Breast epithelium (tissue), 4 donors: ENCODE data around the gene GNG8. TPM values are rescaled to one million over a fixed set of nuclear protein-coding genes. Genes with fewer than 3 reads are reported as not detected.

Experiments used
- DNase-seq, 2 donors: peaks; one replicate each; pipeline ENCODE4 v3.0.0-alpha.2; 2019; ENCODE audit warnings: low spot score in 2 of 2
- H3K27ac ChIP-seq, 2 donors: fragments of 200-600 bp; sonication (generic) in 1 of 2; one replicate each; pipeline ENCODE4 v1.5.1; 2016 to 2019; ENCODE audit warnings: mild to moderate bottlenecking in 1 of 2
- H3K27me3 ChIP-seq, 2 donors: fragments of 200-600 bp; sonication (generic) in 1 of 2; one replicate each; pipeline versions ENCODE4 v1.5.1 to v1.6.0; 2017 to 2019; ENCODE audit warnings: control low read depth in 1 of 2, mild to moderate bottlenecking in 1 of 2
- H3K36me3 ChIP-seq: fragments of 200-600 bp; one replicate; pipeline ENCODE4 v1.5.1; 2019
- H3K4me1 ChIP-seq, 2 donors: fragments of 200-600 bp; sonication (generic); one replicate each; pipeline ENCODE4 v1.5.1; 2016 to 2019; ENCODE audit warnings: control low read depth in 1 of 2
- H3K4me3 ChIP-seq, 3 donors: fragments of 200-600 bp; sonication (generic); 1 replicate in 2 of 3; 2 replicates in 1 of 3; pipeline ENCODE4 v1.5.1; 2016 to 2019; ENCODE audit warnings: mild to moderate bottlenecking in 3 of 3, moderate library complexity in 2 of 3
- H3K9me3 ChIP-seq, 2 donors: fragments of 200-600 bp; sonication (generic) in 1 of 2; one replicate each; pipeline ENCODE4 v1.5.1; 2016 to 2019; ENCODE audit warnings: control low read depth in 1 of 2
- CTCF ChIP-seq, 3 donors: fragments of 450-650 bp; IDR thresholded peaks; one replicate each; pipeline ENCODE4 v1.5.1; 2016 to 2017; ENCODE audit warnings: antibody characterized with exemption in 3 of 3, mild to moderate bottlenecking in 3 of 3, moderate library complexity in 3 of 3
- POLR2A ChIP-seq: fragments of 450-650 bp; IDR thresholded peaks from one replicate; pipeline ENCODE4 v1.6.1; 2016; ENCODE audit warnings: antibody characterized with exemption, mild to moderate bottlenecking, moderate library complexity
- POLR2AphosphoS5 ChIP-seq, 3 donors: sonication (generic); formaldehyde crosslinking; IDR thresholded peaks; one replicate each; pipeline ENCODE4 v1.6.1; 2017; ENCODE audit warnings: antibody characterized with exemption in 3 of 3
- intact Hi-C: fragments of 100-400 bp; cut with DNase I; formaldehyde crosslinking; loops from one replicate; pipeline ENCODE4 v1.15.1; 2023; ENCODE audit warnings: low total_unique reads
- total RNA-seq, 3 donors: library from RNA; depleted of rRNA; stranded (reverse); fragments of >200 nt; gene quantifications; one replicate each; pipeline ENCODE4 v1.1.0, GENCODE V29; 2016

GNG8 gene
- total RNA-seq, 3 donors from 2014 or later: not detected

GRCh38 chr19:46644720-46645119 is 8.7 kb upstream of the GNG8 start:
- H3K36me3 ChIP-seq: no peaks in the 10 kb centered on the region
- H3K27ac ChIP-seq: peak overlapping the region in 1 of 2 donors; percentile 12
- H3K4me1 ChIP-seq: peaks cover 0 to under 1% of the 10 kb centered on the region in 2 donors
- TF ChIP-seq CTCF (IDR thresholded peaks at IDR 0.05): no peak
- DNase-seq: no peak
- H3K9me3 ChIP-seq: peaks cover 0 to 4% of the 10 kb centered on the region in 2 donors
- intact Hi-C loops: no loop called here
- no peak overlapping the region for H3K4me3 ChIP-seq
- peaks cover 0 to 17% of the 10 kb centered on the region in 2 donors for H3K27me3 ChIP-seq

GRCh38 chr19:46640656-46641055 is 4.7 kb upstream of the GNG8 start:
- TF ChIP-seq CTCF (IDR thresholded peaks at IDR 0.05): no peak
- TF ChIP-seq POLR2A: no peak
- TF ChIP-seq POLR2AphosphoS5 (IDR thresholded peaks at IDR 0.05): no peak
- DNase-seq: no peak
- H3K27ac ChIP-seq: no peak overlapping the region
- H3K4me3 ChIP-seq: no peak overlapping the region
- H3K4me1 ChIP-seq: peaks cover 0 to 5% of the 10 kb centered on the region in 2 donors
- intact Hi-C loops: no loop called here
- H3K27me3 ChIP-seq: no peaks in the 10 kb centered on the region
- H3K36me3 ChIP-seq: no peaks in the 10 kb centered on the region
- H3K9me3 ChIP-seq: no peaks in the 10 kb centered on the region

- peak overlapping the region; percentile 69 to 80 for H3K27ac ChIP-seq
- TF ChIP-seq POLR2AphosphoS5 (IDR thresholded peaks at IDR 0.05) (no peak), CTCF (IDR thresholded peaks at IDR 0.05) (peak in 1 of 3 donors; percentile 7), POLR2A (no peak)
- no peaks in the 10 kb centered on the region for H3K9me3 ChIP-seq
- no peaks in the 10 kb centered on the region for H3K36me3 ChIP-seq
- intact Hi-C loops: no loop called here
- H3K27me3 ChIP-seq: no peaks in the 10 kb centered on the region
- DNase-seq: no peak
- H3K4me3 ChIP-seq: peak overlapping the region; percentile 33 to 67 (median 55)
- H3K4me1 ChIP-seq: peaks cover 0 to 5% of the 10 kb centered on the region in 2 donors
Observed at GRCh38 chr19:46639358-46640182, 3.6 kb upstream of the GNG8 start.

- H3K4me3 ChIP-seq: no peak overlapping the region
- H3K27ac ChIP-seq: no peak overlapping the region
- TF ChIP-seq CTCF (IDR thresholded peaks at IDR 0.05) (no peak), POLR2A (no peak), POLR2AphosphoS5 (IDR thresholded peaks at IDR 0.05) (no peak)
- DNase-seq: no peak
- intact Hi-C loops: no loop called here
- peaks cover 0 to 5% of the 10 kb centered on the region in 2 donors for H3K4me1 ChIP-seq
- no peaks in the 10 kb centered on the region for H3K27me3 ChIP-seq
- H3K36me3 ChIP-seq: no peaks in the 10 kb centered on the region
- no peaks in the 10 kb centered on the region for H3K9me3 ChIP-seq
Observed at GRCh38 chr19:46637224-46637623, 1.2 kb upstream of the GNG8 start.

GRCh38 chr19:46634656-46635218 is 1.3 kb downstream of the GNG8 start:
- no peaks in the 10 kb centered on the region for H3K9me3 ChIP-seq
- H3K27ac ChIP-seq: peak overlapping the region in 1 of 2 donors; percentile 16
- intact Hi-C loops: no loop called here
- TF ChIP-seq CTCF (IDR thresholded peaks at IDR 0.05): no peak
- TF ChIP-seq POLR2AphosphoS5 (IDR thresholded peaks at IDR 0.05): no peak
- TF ChIP-seq POLR2A: no peak
- H3K36me3 ChIP-seq: no peaks in the 10 kb centered on the region
- no peaks in the 10 kb centered on the region for H3K27me3 ChIP-seq
- H3K4me1 ChIP-seq: peaks cover 4 to 9% of the 10 kb centered on the region in 2 donors
- no peak for DNase-seq
- H3K4me3 ChIP-seq: peak overlapping the region in 2 of 3 donors; percentile 47 to 53
